Raji (cell line): Measurements from ENCODE around the gene RAPGEF4.

ENCODE experiments used
- POLR2A ChIP-seq: IDR thresholded peaks from 2 replicates; pipeline ENCODE4 v1.6.1; 2011; ENCODE audit warnings: low read depth, low read length, control low read depth; ENCODE audit not compliant: insufficient read depth

RAPGEF4 gene

GRCh38 chr2:172931918-172932520 is 196.4 kb downstream of the RAPGEF4 start:
- no peak for TF ChIP-seq POLR2A

- TF ChIP-seq POLR2A: no peak
These were observed 202.5 kb downstream of the RAPGEF4 start for GRCh38 chr2:172937884-172938712.

DNA sequence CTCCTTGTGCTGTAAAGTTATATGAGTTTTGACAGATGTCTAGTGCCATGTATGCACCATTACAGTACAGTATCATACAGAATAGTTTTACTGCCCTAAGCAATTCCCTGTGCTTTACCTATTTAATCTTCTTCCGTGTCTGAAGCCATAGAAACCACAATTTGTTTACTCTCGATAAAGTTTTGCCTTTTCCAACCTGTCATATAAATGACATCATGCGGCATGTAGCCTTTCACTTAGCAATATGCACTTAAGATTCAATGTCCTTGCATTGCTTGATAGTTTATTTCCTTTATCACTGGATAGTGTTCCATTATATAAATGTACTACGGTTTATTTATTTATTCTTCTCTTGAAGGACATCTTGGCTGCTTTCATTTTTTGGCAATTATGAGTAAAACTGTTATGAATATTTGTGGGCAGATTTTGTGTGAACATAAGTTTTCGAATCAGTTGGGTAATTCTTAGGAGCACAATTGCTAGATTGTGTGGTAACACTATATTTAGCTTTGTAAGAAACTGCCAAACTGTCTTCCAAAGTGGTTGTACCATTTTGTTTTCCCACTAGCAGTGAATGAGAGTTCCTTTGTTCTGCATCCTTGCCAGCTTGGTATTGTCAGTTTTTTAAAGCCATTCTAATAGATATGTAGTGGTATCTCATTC is 203.2 kb downstream of the RAPGEF4 start:
- no peak for TF ChIP-seq POLR2A

GRCh38 chr2:172943539-172943938 is 207.9 kb downstream of the RAPGEF4 start:
- no peak for TF ChIP-seq POLR2A

GRCh38 chr2:172944022-172944793 is 208.6 kb downstream of the RAPGEF4 start:
- no peak for TF ChIP-seq POLR2A

GRCh38 chr2:172944794-172945509 is 209.3 kb downstream of the RAPGEF4 start:
- no peak for TF ChIP-seq POLR2A

DNA sequence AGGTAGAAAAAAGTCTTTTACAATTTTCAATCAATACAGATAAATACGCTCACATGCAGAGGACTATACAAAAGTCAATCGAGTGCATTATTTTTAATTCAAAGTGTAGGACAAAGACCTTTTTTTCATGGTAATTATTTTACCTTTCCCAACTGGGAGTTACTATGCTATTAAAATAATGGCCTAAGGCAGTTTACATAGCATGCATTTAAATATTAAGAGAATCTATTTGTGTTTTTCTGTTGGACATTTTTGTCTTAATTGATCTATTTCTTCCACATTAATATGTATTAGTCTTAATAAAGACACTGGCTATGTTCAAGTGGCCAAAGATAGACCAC is 209.8 kb downstream of the RAPGEF4 start:
- TF ChIP-seq POLR2A: no peak

DNA sequence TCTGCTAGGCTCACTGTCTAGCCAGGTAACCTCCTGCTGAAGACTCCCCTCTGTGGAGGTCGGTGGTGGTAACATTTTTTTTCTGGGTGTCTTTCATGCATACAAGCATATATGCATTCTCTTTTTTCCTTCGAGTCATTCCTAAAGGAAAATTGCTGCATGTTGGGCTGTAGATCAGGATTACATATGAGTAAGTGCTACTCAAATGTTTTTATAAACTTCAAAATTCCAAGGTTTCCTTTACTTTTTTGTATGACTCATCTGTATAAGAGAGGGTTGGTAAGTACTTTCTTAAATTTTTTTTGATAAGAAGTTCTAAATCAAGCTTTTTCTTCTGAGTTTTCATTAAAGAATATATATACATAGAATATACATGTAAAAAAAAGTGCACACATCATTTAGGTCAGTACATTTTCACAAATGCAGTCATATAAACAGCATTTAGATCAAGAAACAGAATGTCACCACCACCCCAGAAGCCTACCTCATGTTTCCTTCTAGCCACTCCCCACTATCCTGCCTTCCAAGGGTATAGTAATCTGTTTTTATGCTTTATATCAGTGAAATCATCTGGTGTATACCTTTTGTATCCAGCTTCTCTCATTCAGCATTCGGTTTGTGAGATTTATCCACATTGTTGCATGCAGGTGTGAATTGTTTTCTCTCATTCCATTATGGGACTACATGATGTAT is 212.0 kb downstream of the RAPGEF4 start:
- no peak for TF ChIP-seq POLR2A

- no peak for TF ChIP-seq POLR2A
These were observed 213.9 kb downstream of the RAPGEF4 start for GRCh38 chr2:172949522-172949921.

DNA sequence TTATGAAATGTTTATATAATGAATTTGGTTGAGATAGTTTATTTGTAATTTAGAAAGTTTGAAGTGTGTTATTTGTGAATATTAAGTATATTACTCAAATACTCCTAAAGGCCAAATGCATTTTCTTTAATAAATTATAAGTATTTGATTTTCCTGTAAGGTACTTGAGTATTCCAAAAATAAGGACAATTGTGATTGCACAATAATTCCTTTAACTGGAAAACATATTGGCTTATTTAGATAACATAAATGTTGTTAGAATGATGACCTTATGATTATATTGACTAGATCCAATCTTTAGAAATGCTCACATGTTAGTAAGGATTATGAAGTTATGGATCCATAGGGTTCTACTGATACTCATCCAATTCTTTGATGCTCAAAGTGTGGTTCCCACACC is 214.9 kb downstream of the RAPGEF4 start:
- TF ChIP-seq POLR2A: no peak

DNA sequence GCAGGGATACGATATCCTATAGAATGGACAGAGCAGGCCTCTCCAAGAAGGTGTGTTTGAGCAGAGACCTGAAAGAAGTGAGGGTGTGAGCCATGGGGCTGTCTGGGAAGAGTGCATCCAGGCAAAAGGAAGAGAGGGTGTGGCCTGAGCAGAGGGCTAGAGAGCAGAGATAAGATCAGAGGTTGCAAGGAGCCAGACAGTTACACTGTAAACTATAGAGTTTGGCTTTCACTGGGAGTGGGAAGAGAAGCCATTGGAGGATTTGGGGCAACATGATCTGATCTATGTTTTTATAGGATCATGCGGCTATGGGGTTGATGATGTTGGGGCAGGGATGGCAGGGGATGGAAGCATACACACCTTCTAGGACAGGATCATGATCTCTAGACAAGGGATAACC is 215.9 kb downstream of the RAPGEF4 start:
- no peak for TF ChIP-seq POLR2A

DNA sequence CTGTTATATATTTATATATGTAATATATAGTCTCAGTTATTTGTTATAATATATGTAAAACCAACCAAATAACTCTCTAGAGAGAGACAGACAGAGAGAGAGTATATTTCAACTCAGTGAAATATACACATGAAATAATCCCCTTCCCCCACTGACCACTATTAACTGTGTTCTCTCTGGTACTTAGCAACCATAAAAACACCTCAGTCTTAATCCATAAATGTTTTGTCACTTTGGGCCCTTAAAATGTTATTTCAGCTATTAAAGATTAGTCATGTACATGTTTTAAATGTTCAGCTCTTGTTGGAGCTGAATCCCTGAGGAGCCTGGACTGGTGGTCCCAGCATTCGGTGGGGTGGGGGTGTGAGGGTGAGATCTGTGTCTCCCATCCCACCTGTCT is 217.8 kb downstream of the RAPGEF4 start:
- no peak for TF ChIP-seq POLR2A

DNA sequence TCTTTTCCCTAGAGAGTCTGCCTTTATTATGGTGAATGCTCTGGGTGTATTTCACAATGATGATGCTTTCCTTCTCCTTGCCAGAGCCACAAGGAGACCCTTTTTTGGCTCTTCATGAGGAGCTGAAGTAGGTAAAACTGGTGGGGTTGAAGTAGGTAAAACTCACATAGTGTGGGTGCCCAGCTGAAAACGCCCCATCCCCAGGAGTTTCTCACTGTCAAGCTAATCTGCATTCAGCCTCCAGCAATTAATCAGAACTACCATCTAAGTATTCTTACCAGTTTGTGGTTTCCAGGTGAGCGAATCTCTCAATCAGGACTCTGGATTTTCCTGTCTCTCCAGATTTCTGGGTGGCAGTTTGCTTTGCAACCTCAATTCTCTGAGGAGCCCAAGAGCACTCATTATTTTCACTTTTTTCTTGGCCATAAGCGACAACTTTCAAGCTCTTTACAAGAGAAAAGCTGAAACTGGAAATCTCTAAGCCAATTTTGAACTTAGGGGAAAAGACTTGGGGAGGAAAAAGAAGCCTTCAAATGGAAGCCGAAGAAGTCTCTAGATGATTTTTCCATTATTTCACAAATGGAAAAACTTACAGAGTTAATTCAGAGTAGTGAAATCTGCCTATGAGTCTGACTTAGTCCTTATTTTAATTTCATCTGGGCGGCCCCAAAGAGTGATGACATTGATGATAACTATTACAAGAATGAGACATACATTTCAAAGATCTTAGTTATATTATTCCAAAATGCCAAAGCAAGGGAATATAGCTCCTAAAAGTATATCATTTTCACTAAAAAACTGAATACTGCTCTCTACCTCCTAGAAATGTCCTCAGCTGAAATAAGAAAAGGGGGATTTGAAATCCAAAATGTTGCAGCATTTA is 218.6 kb downstream of the RAPGEF4 start:
- TF ChIP-seq POLR2A: no peak
